ENCODE measurements around the gene PDLIM1.
"Not testable (repeated sequence)": the region's sequence is repeated elsewhere in the genome, so short reads cannot be mapped to it uniquely, and the experiment has no call there.

The PDLIM1 gene

GRCh38 chr10:95202865-95203264 is 87.9 kb downstream of the PDLIM1 start:
- not testable (repeated sequence) for DNase-seq (ENCODE audit: low spot score)

- DNase-seq (ENCODE audit: low spot score): no peak
Measured at GRCh38 chr10:95201736-95202135, 89.1 kb downstream of the PDLIM1 start.

- no peak for DNase-seq (ENCODE audit: low spot score)
Measured at GRCh38 chr10:95196046-95196445, 94.8 kb downstream of the PDLIM1 start.

- DNase-seq (ENCODE audit: low spot score): no peak
Measured at GRCh38 chr10:95193944-95194343, 96.9 kb downstream of the PDLIM1 start, which contains the start of gene ACSM6. TSS of gene ACSM6 (plus strand) at chr10:95194238. CDS start at chr10:95194486, 248 bp downstream.

- no peak for DNase-seq (ENCODE audit: low spot score)
Measured at GRCh38 chr10:95188593-95188992, 102.2 kb downstream of the PDLIM1 start.

GRCh38 chr10:95187617-95188016 is 103.2 kb downstream of the PDLIM1 start:
- DNase-seq (ENCODE audit: low spot score): no peak

Measured in kidney capillary endothelial cell (primary cell).